Calu3 (cell line): ENCODE data around the gene SLC24A3. TPM values are rescaled to one million over a fixed set of nuclear protein-coding genes. Genes with fewer than 3 reads are reported as not detected.

ENCODE experiments used
- BruUV-seq: library from RNA; stranded (reverse); fragments of 400-500 nt; replicated peaks from 2 replicates; lab custom pipeline; 2021; lab: Mats Ljungman, UMichigan
- CTCF ChIA-PET: fragments of 300-600 bp; sonication (Branson Sonifier 250); formaldehyde crosslinking; loops from one replicate; lab custom pipeline; 2022; ENCODE audit warnings: antibody characterized with exemption; lab: Charles Lee
- DNase-seq: peaks from one replicate; pipeline ENCODE4 v3.0.0; 2022
- H3K27ac Mint-ChIP-seq: one replicate; pipeline ENCODE4 v1.8.0; 2022; ENCODE audit warnings: mixed read lengths; ENCODE audit not compliant: unreplicated experiment
- H3K27me3 Mint-ChIP-seq: one replicate; pipeline ENCODE4 v1.8.0; 2022; ENCODE audit warnings: mixed read lengths; ENCODE audit not compliant: unreplicated experiment
- H3K36me3 Mint-ChIP-seq: one replicate; pipeline ENCODE4 v1.8.0; 2022; ENCODE audit warnings: mild to moderate bottlenecking, moderate library complexity, mixed read lengths; ENCODE audit not compliant: insufficient read depth, unreplicated experiment
- H3K4me1 Mint-ChIP-seq: one replicate; pipeline ENCODE4 v1.8.0; 2022; ENCODE audit warnings: mild to moderate bottlenecking, low read depth, mixed read lengths; ENCODE audit not compliant: unreplicated experiment
- H3K4me3 Mint-ChIP-seq: one replicate; pipeline ENCODE4 v1.8.0; 2022; ENCODE audit warnings: mild to moderate bottlenecking, low read depth, moderate library complexity, mixed read lengths; ENCODE audit not compliant: unreplicated experiment
- H3K9me3 Mint-ChIP-seq: one replicate; pipeline ENCODE4 v1.8.0; 2022; ENCODE audit warnings: low read depth, mixed read lengths; ENCODE audit not compliant: unreplicated experiment
- intact Hi-C: fragments of 100-400 bp; cut with micrococcal nuclease; formaldehyde crosslinking; loops from one replicate; pipeline ENCODE4 v1.10.0; 2022; ENCODE audit not compliant: unreplicated experiment
- total RNA-seq: library from RNA; stranded (reverse); gene quantifications from 2 replicates; pipeline ENCODE4 v1.2.3, GENCODE V29; 2022
- TF ChIP-seq, protein P1 (sequence below): fragments of 200-600 bp; IDR thresholded peaks from one replicate; pipeline ENCODE4 v1.8.0; 2022; ENCODE audit warnings: antibody characterized with exemption; ENCODE audit not compliant: unreplicated experiment

SLC24A3 gene
- total RNA-seq, 1 experiment from 2014 or later, result not detected

DNA sequence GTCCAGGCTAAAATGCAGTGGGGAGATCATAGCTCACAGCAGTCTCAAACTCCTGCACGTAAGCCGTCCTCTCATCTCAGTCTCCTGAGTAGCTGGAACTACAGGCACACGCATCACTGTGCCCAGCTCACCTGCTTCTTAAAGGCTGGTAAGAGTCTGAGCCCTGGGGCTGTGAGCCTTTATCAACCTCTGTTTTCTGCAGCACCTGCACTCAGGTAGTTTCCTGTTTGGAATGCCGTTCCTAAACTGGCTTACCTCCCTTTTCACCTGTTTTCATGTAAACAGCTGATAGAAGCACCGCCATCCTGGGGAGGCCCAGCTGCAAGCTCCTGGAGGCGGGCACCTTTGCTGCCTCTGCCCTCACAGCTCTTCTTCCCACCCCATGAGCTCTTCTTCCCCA is 45.4 kb downstream of the SLC24A3 start:
- TF ChIP-seq, protein P1, sequence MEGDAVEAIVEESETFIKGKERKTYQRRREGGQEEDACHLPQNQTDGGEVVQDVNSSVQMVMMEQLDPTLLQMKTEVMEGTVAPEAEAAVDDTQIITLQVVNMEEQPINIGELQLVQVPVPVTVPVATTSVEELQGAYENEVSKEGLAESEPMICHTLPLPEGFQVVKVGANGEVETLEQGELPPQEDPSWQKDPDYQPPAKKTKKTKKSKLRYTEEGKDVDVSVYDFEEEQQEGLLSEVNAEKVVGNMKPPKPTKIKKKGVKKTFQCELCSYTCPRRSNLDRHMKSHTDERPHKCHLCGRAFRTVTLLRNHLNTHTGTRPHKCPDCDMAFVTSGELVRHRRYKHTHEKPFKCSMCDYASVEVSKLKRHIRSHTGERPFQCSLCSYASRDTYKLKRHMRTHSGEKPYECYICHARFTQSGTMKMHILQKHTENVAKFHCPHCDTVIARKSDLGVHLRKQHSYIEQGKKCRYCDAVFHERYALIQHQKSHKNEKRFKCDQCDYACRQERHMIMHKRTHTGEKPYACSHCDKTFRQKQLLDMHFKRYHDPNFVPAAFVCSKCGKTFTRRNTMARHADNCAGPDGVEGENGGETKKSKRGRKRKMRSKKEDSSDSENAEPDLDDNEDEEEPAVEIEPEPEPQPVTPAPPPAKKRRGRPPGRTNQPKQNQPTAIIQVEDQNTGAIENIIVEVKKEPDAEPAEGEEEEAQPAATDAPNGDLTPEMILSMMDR, result no peak
- H3K27ac Mint-ChIP-seq, result no peak overlapping the region
- no TSS peak for BruUV-seq
- H3K4me1 Mint-ChIP-seq, result no peaks in the 10 kb centered on the region
- no peak overlapping the region for H3K4me3 Mint-ChIP-seq
- H3K9me3 Mint-ChIP-seq, result no peaks in the 10 kb centered on the region
- no peak for DNase-seq
- H3K27me3 Mint-ChIP-seq, result no peaks in the 10 kb centered on the region
- H3K36me3 Mint-ChIP-seq, result peaks cover under 1% of the 10 kb centered on the region
- intact Hi-C loops, result no loop called here
- CTCF ChIA-PET, result no interaction called here

DNA sequence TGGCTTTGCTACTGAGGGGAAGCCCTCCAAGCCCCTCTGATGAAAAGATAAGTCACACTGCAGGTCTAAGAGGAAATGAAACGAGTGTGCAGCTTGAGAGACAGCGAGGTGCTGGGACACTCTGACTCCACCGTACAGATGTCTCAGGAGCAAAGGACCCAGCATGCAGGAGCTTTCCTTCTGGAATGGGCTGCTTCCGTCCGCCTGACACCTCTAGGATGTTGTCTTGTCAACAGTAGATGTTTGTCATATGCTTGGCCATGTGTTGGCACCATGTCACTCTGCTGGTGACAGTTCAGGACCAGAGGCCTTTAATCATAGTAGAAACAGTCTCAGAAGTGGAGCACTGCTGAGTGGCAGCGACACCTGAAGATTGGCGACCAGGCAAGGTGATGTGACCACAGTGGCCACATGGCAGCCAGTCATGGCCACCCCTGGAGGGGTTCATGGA is 46.7 kb downstream of the SLC24A3 start:
- H3K27me3 Mint-ChIP-seq, result no peaks in the 10 kb centered on the region
- CTCF ChIA-PET, result no interaction called here
- H3K27ac Mint-ChIP-seq, result no peak overlapping the region
- no peaks in the 10 kb centered on the region for H3K9me3 Mint-ChIP-seq
- TF ChIP-seq, protein P1, result no peak
- intact Hi-C loops, result no loop called here
- no peak for DNase-seq
- no peaks in the 10 kb centered on the region for H3K4me1 Mint-ChIP-seq
- H3K36me3 Mint-ChIP-seq, result peaks cover 5% of the 10 kb centered on the region
- no TSS peak for BruUV-seq
- H3K4me3 Mint-ChIP-seq, result no peak overlapping the region

DNA sequence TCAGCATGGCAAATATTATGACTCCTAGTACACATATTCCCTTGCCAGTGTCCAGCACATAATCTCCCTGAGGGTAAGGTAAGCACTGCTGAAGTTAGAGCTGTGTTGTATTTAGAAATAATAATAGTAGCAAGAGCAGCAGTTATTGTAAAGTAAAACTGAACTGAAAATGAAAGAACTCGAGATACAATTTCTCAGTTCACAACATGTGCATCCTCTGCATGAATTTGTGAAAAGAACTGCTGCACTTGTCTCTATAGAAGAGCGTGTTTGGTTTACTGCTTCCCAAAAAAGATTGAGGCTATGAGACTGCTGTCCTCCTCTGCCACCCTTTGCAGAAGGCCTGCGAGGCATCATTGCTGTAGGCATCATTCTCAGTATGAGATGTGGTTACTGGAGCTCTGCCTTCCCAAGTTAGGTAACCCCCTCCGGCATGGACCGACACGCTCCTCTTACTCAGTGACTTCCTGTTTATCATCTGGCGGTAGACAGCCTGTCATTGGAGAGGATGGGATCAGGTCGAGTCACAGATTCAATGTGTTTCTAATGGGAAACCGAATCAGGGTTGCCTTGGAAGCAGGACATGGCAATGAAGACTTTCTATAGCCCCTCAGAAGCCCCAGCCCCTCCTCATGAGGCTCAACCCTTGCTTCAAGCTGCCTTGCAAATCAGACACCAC is 48.1 kb downstream of the SLC24A3 start:
- Mint-ChIP-seq H3K4me1 (no peaks in the 10 kb centered on the region), H3K27me3 (no peaks in the 10 kb centered on the region), H3K36me3 (peaks cover 5% of the 10 kb centered on the region), H3K9me3 (no peaks in the 10 kb centered on the region), H3K4me3 (no peak overlapping the region), H3K27ac (no peak overlapping the region)
- intact Hi-C loops, result no loop called here
- BruUV-seq, result no TSS peak
- DNase-seq, result no peak
- CTCF ChIA-PET, result no interaction called here
- TF ChIP-seq, protein P1, result no peak

DNA sequence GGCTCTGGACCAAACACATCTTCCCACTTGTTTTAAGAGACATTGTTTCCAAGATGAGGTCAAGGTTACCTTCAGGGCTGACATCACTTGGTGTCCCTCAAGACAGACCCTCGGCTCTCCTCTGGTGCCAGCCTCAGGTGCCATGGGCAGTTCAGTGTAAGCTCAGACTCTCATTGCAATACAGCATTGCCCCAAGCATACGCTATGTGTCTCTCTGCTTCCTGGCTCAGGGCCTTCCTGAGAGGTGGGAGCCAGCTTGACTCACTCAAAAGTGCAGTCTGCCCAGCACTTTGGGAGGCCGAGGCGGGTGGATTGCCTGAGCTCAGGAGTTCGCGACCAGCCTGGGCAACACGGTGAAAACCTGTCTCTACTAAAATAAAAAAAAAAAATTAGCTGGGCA is 51.7 kb downstream of the SLC24A3 start:
- TF ChIP-seq, protein P1, result no peak
- no TSS peak for BruUV-seq
- no peak overlapping the region for H3K4me3 Mint-ChIP-seq
- CTCF ChIA-PET, result no interaction called here
- DNase-seq, result no peak
- no peaks in the 10 kb centered on the region for H3K9me3 Mint-ChIP-seq
- H3K36me3 Mint-ChIP-seq, result peaks cover 5% of the 10 kb centered on the region
- H3K27me3 Mint-ChIP-seq, result no peaks in the 10 kb centered on the region
- no peaks in the 10 kb centered on the region for H3K4me1 Mint-ChIP-seq
- intact Hi-C loops, result no loop called here
- H3K27ac Mint-ChIP-seq, result no peak overlapping the region
